HG02943 (cell line): ENCODE results near the gene SNX3.

Experiments
- ATAC-seq: cut with Tn5 transposase; IDR thresholded peaks from one replicate; pipeline ENCODE4 v1.9.1; 2021; ENCODE audit warnings: mild to moderate bottlenecking, low read depth, moderate library complexity; ENCODE audit not compliant: unreplicated experiment

The SNX3 gene

GRCh38 chr6:108209738-108210137, 51.1 kb downstream of the SNX3 start:
- no peak for ATAC-seq

- ATAC-seq: no peak
These were observed 53.8 kb downstream of the SNX3 start for GRCh38 chr6:108207013-108207412.

- no peak for ATAC-seq
These were observed 57.4 kb downstream of the SNX3 start for GRCh38 chr6:108203189-108204112.

GRCh38 chr6:108200631-108201030, 60.2 kb downstream of the SNX3 start:
- ATAC-seq: no peak

- no peak for ATAC-seq
These were observed 60.7 kb downstream of the SNX3 start for GRCh38 chr6:108200186-108200585.

GRCh38 chr6:108198761-108199498, 61.9 kb downstream of the SNX3 start:
- ATAC-seq: no peak

GRCh38 chr6:108195209-108195608, 65.6 kb downstream of the SNX3 start:
- ATAC-seq: no peak

- ATAC-seq: no peak
These were observed 66.3 kb downstream of the SNX3 start for GRCh38 chr6:108194503-108194902.

- ATAC-seq: no peak
These were observed 67.0 kb downstream of the SNX3 start for GRCh38 chr6:108193835-108194234.

GRCh38 chr6:108193131-108193530, 67.7 kb downstream of the SNX3 start:
- no peak for ATAC-seq

GRCh38 chr6:108187519-108187918, 73.3 kb downstream of the SNX3 start:
- ATAC-seq: no peak

- ATAC-seq: no peak
These were observed 74.6 kb downstream of the SNX3 start for GRCh38 chr6:108186226-108186625.

GRCh38 chr6:108180776-108181175, 80.1 kb downstream of the SNX3 start:
- ATAC-seq: no peak

GRCh38 chr6:108180266-108180665, 80.6 kb downstream of the SNX3 start:
- no peak for ATAC-seq

- ATAC-seq: no peak
These were observed 81.1 kb downstream of the SNX3 start for GRCh38 chr6:108179741-108180140.

- no peak for ATAC-seq
These were observed 84.4 kb downstream of the SNX3 start for GRCh38 chr6:108176281-108177089.

GRCh38 chr6:108175592-108176279, 85.1 kb downstream of the SNX3 start:
- no peak for ATAC-seq

GRCh38 chr6:108175176-108175591, 85.7 kb downstream of the SNX3 start:
- ATAC-seq: no peak

GRCh38 chr6:108174371-108175175, 86.3 kb downstream of the SNX3 start:
- no peak for ATAC-seq
